ENCODE results near the gene RFX3. TPM values are rescaled to one million over a fixed set of nuclear protein-coding genes. Genes with fewer than 3 reads are reported as not detected.

The RFX3 gene
- total and polyA plus RNA-seq, 2 of the 13 experiments (the other 11 are each of a cell fraction or from before 2014, with no cell fraction given) = 2.7 to 5.3 TPM

GRCh38 chr9:3181049-3181953, 344.5 kb downstream of the RFX3 start (continued):
- TF ChIP-seq HNRNPK (IDR thresholded peaks at IDR 0.05; ENCODE audit: low read depth, low read length, poor library complexity, severe bottlenecking) (no peak), MXD4 (CRISPR knock-in tag; IDR thresholded peaks at IDR 0.05) (no peak), ZFP90 (CRISPR knock-in tag; IDR thresholded peaks at IDR 0.05; ENCODE audit: borderline replicate concordance) (0 out of 2 replicates have a peak, but pooled peaks have one; percentile 51), TBX2 (CRISPR knock-in tag; IDR thresholded peaks at IDR 0.05; ENCODE audit: borderline replicate concordance) (peak; percentile 43; the same call in 1 of the 2 replicates), GABPB1 (CRISPR knock-in tag; IDR thresholded peaks at IDR 0.05) (peak; percentile 23; the same call in 1 of the 2 replicates), ETV5 (CRISPR knock-in tag; IDR thresholded peaks at IDR 0.05; ENCODE audit: borderline replicate concordance) (no peak), KDM2A (CRISPR knock-in tag; IDR thresholded peaks at IDR 0.05; ENCODE audit: borderline replicate concordance, low read depth) (peak; percentile 79; the same call in 1 of the 2 replicates), ZNF7 (CRISPR knock-in tag; IDR thresholded peaks at IDR 0.05) (no peak), SIX1 (CRISPR knock-in tag; IDR thresholded peaks at IDR 0.05; ENCODE audit: borderline replicate concordance) (no peak), MLLT10 (CRISPR knock-in tag; IDR thresholded peaks at IDR 0.05) (no peak), CBFB (CRISPR knock-in tag; IDR thresholded peaks at IDR 0.05) (peak; percentile 40; the same call in 1 of the 2 replicates), ZNF557 (CRISPR knock-in tag; IDR thresholded peaks at IDR 0.05) (no peak), NCOA2 (CRISPR knock-in tag; IDR thresholded peaks at IDR 0.05) (no peak), ZNF776 (CRISPR knock-in tag; IDR thresholded peaks at IDR 0.05) (no peak), TFDP1 (CRISPR knock-in tag; IDR thresholded peaks at IDR 0.05; ENCODE audit: borderline replicate concordance) (peak; percentile 57; the same call in 1 of the 2 replicates), ZNF101 (CRISPR knock-in tag; IDR thresholded peaks at IDR 0.05; ENCODE audit: borderline replicate concordance, low read depth) (no peak), POLR2AphosphoS2 (IDR thresholded peaks at IDR 0.05; ENCODE audit: low read depth, low read length) (no peak), U2AF1 (optimal IDR thresholded peaks at IDR 0.05; ENCODE audit: low read depth, low read length) (no peak), BRCA1 (CRISPR knock-in tag; IDR thresholded peaks at IDR 0.05) (0 out of 2 replicates have a peak, but pooled peaks have one; percentile 45), ZNF121 (CRISPR knock-in tag; IDR thresholded peaks at IDR 0.05) (no peak), SSRP1 (CRISPR knock-in tag; IDR thresholded peaks at IDR 0.05) (no peak), BCL6 (CRISPR knock-in tag; IDR thresholded peaks at IDR 0.05) (peak; percentile 64)
- TF ChIP-seq, protein P1, sequence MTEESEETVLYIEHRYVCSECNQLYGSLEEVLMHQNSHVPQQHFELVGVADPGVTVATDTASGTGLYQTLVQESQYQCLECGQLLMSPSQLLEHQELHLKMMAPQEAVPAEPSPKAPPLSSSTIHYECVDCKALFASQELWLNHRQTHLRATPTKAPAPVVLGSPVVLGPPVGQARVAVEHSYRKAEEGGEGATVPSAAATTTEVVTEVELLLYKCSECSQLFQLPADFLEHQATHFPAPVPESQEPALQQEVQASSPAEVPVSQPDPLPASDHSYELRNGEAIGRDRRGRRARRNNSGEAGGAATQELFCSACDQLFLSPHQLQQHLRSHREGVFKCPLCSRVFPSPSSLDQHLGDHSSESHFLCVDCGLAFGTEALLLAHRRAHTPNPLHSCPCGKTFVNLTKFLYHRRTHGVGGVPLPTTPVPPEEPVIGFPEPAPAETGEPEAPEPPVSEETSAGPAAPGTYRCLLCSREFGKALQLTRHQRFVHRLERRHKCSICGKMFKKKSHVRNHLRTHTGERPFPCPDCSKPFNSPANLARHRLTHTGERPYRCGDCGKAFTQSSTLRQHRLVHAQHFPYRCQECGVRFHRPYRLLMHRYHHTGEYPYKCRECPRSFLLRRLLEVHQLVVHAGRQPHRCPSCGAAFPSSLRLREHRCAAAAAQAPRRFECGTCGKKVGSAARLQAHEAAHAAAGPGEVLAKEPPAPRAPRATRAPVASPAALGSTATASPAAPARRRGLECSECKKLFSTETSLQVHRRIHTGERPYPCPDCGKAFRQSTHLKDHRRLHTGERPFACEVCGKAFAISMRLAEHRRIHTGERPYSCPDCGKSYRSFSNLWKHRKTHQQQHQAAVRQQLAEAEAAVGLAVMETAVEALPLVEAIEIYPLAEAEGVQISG (CRISPR knock-in tag; IDR thresholded peaks at IDR 0.05) = peak; percentile 57; the same call in 1 of the 2 replicates
- TF ChIP-seq, protein P2, sequence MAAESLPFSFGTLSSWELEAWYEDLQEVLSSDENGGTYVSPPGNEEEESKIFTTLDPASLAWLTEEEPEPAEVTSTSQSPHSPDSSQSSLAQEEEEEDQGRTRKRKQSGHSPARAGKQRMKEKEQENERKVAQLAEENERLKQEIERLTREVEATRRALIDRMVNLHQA (CRISPR knock-in tag; IDR thresholded peaks at IDR 0.05) = no peak
- TF ChIP-seq, protein P3, sequence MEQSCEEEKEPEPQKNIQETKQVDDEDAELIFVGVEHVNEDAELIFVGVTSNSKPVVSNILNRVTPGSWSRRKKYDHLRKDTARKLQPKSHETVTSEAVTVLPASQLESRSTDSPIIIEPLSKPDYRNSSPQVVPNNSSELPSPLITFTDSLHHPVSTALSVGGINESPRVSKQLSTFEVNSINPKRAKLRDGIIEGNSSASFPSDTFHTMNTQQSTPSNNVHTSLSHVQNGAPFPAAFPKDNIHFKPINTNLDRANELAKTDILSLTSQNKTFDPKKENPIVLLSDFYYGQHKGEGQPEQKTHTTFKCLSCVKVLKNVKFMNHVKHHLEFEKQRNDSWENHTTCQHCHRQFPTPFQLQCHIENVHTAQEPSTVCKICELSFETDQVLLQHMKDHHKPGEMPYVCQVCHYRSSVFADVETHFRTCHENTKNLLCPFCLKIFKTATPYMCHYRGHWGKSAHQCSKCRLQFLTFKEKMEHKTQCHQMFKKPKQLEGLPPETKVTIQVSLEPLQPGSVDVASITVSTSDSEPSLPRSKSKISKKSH (CRISPR knock-in tag; IDR thresholded peaks at IDR 0.05; ENCODE audit: borderline replicate concordance) = peak; percentile 44; the same call in 1 of the 2 replicates

Measured in HepG2 (cell line).